Neuronal stem cell (in vitro differentiated cells): ENCODE results near the gene LRG1.

ENCODE experiments used
- DNase-seq: peaks from one replicate; pipeline ENCODE4 v3.0.0-alpha.2; 2013; ENCODE audit warnings: low spot score
- H2AFZ ChIP-seq: one replicate; pipeline ENCODE4 v1.6.1; 2013; ENCODE audit warnings: mild to moderate bottlenecking, low read length, inconsistent platforms
- H2AK5ac ChIP-seq: 2 replicates; pipeline ENCODE4 v1.6.1; 2013; ENCODE audit warnings: low read depth, mild to moderate bottlenecking, inconsistent platforms, low read length, moderate library complexity, mixed read lengths
- H2BK120ac ChIP-seq: 2 replicates; pipeline ENCODE4 v1.6.1; 2013; ENCODE audit warnings: low read depth, mild to moderate bottlenecking, inconsistent platforms, low read length, moderate library complexity, mixed read lengths
- H2BK12ac ChIP-seq: one replicate; pipeline ENCODE4 v1.6.1; 2013; ENCODE audit warnings: low read length, inconsistent platforms
- H2BK15ac ChIP-seq: 2 replicates; pipeline ENCODE4 v1.6.1; 2013; ENCODE audit warnings: mild to moderate bottlenecking, low read length, inconsistent platforms, mixed read lengths
- H2BK5ac ChIP-seq: one replicate; pipeline ENCODE4 v1.6.1; 2013; ENCODE audit warnings: inconsistent platforms, mild to moderate bottlenecking, low read length, moderate library complexity
- H3K14ac ChIP-seq: one replicate; pipeline ENCODE4 v1.6.1; 2013; ENCODE audit warnings: low read length, inconsistent platforms
- H3K18ac ChIP-seq: 2 replicates; pipeline ENCODE4 v1.6.1; 2013; ENCODE audit warnings: low read length, inconsistent platforms
- H3K23ac ChIP-seq: 2 replicates; pipeline ENCODE4 v1.6.1; 2013; ENCODE audit warnings: low read depth, mild to moderate bottlenecking, mixed read lengths, low read length, inconsistent platforms; ENCODE audit not compliant: poor library complexity
- H3K27ac ChIP-seq: replicated peaks from 3 replicates; pipeline ENCODE4 v1.5.1; 2013; ENCODE audit warnings: low read length, inconsistent platforms
- H3K27me3 ChIP-seq, 3 experiments: 2 replicates each; pipeline ENCODE4 v1.6.1; 2013; ENCODE audit warnings: low read length in 3 of 3, mild to moderate bottlenecking in 2 of 3, inconsistent platforms in 1 of 3, low read depth in 1 of 3, mixed read lengths in 1 of 3, moderate library complexity in 1 of 3; ENCODE audit not compliant: control insufficient read depth in 3 of 3, insufficient read depth in 3 of 3
- H3K36me3 ChIP-seq, 2 donors: replicated peaks in 1 of 2; 2 replicates each; pipeline ENCODE4 v1.6.1; 2013; ENCODE audit warnings: low read length in 2 of 2; ENCODE audit not compliant: control insufficient read depth in 2 of 2, insufficient read depth in 2 of 2
- H3K4ac ChIP-seq: 2 replicates; pipeline ENCODE4 v1.6.1; 2013; ENCODE audit warnings: inconsistent platforms, mild to moderate bottlenecking, low read length, moderate library complexity
- H3K4me1 ChIP-seq, 2 donors: 1 replicate in 1 of 2; 2 replicates in 1 of 2; pipeline ENCODE4 v1.6.1; 2013; ENCODE audit warnings: low read length in 2 of 2, low read depth in 1 of 2; ENCODE audit not compliant: control insufficient read depth in 2 of 2, insufficient read depth in 1 of 2
- H3K4me2 ChIP-seq: one replicate; pipeline ENCODE4 v1.6.1; 2013; ENCODE audit warnings: mild to moderate bottlenecking, low read length, inconsistent platforms; ENCODE audit not compliant: insufficient read depth, poor library complexity, severe bottlenecking
- H3K4me3 ChIP-seq, 2 donors: 2 replicates each; pipeline ENCODE4 v1.5.1; 2013; ENCODE audit warnings: low read length in 2 of 2, mild to moderate bottlenecking in 2 of 2, inconsistent platforms in 1 of 2, moderate library complexity in 1 of 2
- H3K79me1 ChIP-seq: one replicate; pipeline ENCODE4 v1.6.1; 2013; ENCODE audit warnings: low read depth, mild to moderate bottlenecking, inconsistent platforms, low read length, moderate library complexity
- H3K9ac ChIP-seq: one replicate; pipeline ENCODE4 v1.6.1; 2013; ENCODE audit warnings: mild to moderate bottlenecking, low read depth, low read length, inconsistent platforms; ENCODE audit not compliant: poor library complexity
- H3K9me3 ChIP-seq, 2 donors: replicated peaks in 1 of 2; 2 replicates each; pipeline versions ENCODE3 to v1.6.1; 2013; ENCODE audit warnings: low read length in 2 of 2, mild to moderate bottlenecking in 2 of 2, inconsistent platforms in 1 of 2, low read depth in 1 of 2, mixed read lengths in 1 of 2, moderate library complexity in 1 of 2; ENCODE audit not compliant: control insufficient read depth in 2 of 2, insufficient read depth in 1 of 2
- H4K8ac ChIP-seq: one replicate; pipeline ENCODE4 v1.6.1; 2013; ENCODE audit warnings: low read depth, mild to moderate bottlenecking, inconsistent platforms, low read length, moderate library complexity
- H4K91ac ChIP-seq: one replicate; pipeline ENCODE4 v1.6.1; 2013; ENCODE audit warnings: low read length, low read depth, mild to moderate bottlenecking, inconsistent platforms; ENCODE audit not compliant: poor library complexity
- WGBS, 2 donors: extraction: QIAGEN DNeasy Blood & Tissue Kit; methylation state at CpG; one replicate each; pipeline ENCODE4 v1.1.7; 2013; ENCODE audit warnings: missing lambda C conversion rate in 2 of 2, mixed read lengths in 1 of 2; ENCODE audit not compliant: insufficient read length in 2 of 2, insufficient replicate concordance in 1 of 2; ENCODE audit errors: extremely low coverage in 2 of 2; 5-methylcytosine and 5-hydroxymethylcytosine counted together

LRG1 gene

DNA sequence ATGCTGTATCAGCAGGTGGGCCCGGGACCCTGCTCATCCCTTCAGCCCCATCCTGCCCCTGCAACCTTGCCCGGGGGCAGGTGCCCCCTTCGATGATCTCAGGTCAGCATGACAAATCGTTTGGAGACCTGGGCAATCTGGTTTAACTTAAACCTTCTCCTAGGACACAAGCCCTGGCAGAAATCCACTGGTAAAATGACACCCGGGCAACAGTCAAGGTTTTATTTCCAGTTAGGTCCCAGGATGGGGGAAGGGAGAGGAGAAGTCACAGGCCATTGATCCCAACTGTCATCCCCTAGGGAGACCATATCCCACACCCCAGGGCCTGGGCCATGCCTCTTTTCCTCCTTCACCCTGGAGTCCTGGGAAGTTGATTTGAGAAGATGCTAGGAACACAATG is 3.0 kb downstream of the LRG1 start:
- Histone ChIP-seq H3K4me2 (no peak overlapping the region), H3K18ac (no peak overlapping the region), H3K79me1 (no peaks in the 10 kb centered on the region), H3K4me1 (peaks cover 8 to 13% of the 10 kb centered on the region in 2 donors), H4K8ac (no peak overlapping the region), H4K91ac (no peak overlapping the region), H2BK15ac (no peak overlapping the region), H3K9me3 (peaks cover 0 to 3% of the 10 kb centered on the region in 2 donors), H2AK5ac (no peak overlapping the region), H3K27me3 (peaks cover 0 to 7% (median 5%) of the 10 kb centered on the region in 3 experiments), H2BK12ac (no peak overlapping the region), H2AFZ (no peak overlapping the region), H3K4me3 (no peak overlapping the region), H2BK5ac (no peak overlapping the region), H2BK120ac (no peak overlapping the region), H3K23ac (no peak overlapping the region), H3K4ac (no peak overlapping the region), H3K9ac (no peak overlapping the region), H3K27ac (no peak overlapping the region), H3K36me3 (no peaks in the 10 kb centered on the region), H3K14ac (no peak overlapping the region)
- WGBS, 2 donors: no CpG with 5 or more reads among the region's 5 CpGs
- DNase-seq: no peak

DNA sequence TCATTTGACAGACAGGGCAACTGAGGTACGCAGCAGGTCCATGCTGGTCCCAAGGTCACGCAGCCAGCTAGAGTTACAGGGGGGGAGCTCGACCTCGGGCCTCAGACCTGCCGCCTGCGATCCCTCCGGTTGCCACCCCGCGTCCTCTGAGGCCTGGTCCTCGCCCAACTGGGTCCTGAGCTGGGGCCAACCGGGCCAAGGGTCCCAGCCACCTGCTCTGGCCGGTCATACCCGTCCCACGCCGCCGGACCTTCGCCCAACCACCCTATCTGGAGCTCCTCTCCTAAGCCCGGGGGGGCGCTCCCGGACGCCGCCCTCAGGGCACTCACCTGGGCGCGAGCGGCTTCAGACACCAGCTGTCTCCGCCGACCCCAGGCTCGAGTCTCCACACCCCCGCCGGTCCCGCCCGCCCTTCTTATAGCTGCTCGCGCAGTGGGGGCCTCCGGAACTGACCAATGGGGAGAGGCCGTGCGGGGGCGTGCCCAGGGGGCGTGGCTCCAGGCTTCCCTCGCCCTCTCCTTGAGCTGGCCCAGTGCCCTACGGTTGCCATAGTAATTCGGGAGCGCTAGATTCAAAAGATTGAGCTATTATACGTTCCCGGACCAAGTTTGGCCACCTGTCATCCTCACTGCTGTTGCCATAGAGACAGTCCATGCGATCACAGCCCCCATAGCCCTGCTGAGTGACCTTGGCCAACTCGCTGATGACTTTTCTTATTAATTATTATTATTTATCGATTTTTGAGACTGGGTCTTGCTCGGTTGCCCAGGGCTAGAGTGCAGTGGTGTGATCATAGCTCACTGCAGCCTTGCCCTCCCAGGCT is 4.8 kb downstream of the LRG1 start, which contains the start of gene PLIN5:
Gene PLIN5, minus strand, starts transcription at position 389 of the 823 bp plus-strand sequence. CDS start 1,150 bp downstream, outside the sequence.
- no peak within 1 kb of the TSS for H4K91ac ChIP-seq
- peak within 1 kb of the TSS; percentile 37 to 74 for H3K4me3 ChIP-seq
- H2AK5ac ChIP-seq: peak within 1 kb of the TSS; percentile 99
- H3K4me2 ChIP-seq: peak within 1 kb of the TSS; percentile 93
- peak within 1 kb of the TSS; percentile 76 for H3K4ac ChIP-seq
- no CpG with 5 or more reads among the region's 49 CpGs for WGBS, 2 donors
- H3K9me3 ChIP-seq: no peaks in the 10 kb centered on the region
- H2BK12ac ChIP-seq: peak within 1 kb of the TSS; percentile 90
- peak within 1 kb of the TSS; percentile 85 for H2AFZ ChIP-seq
- peak; percentile 85 for DNase-seq
- H3K18ac ChIP-seq: peak within 1 kb of the TSS; percentile 96
- H3K27ac ChIP-seq: no peak within 1 kb of the TSS
- peaks cover 8 to 13% of the 10 kb centered on the region in 2 donors for H3K4me1 ChIP-seq
- peak within 1 kb of the TSS; percentile 56 for H3K14ac ChIP-seq
- peak within 1 kb of the TSS; percentile 91 for H2BK5ac ChIP-seq
- H3K27me3 ChIP-seq: peaks cover 0 to 9% (median 7%) of the 10 kb centered on the region in 3 experiments
- H4K8ac ChIP-seq: peak within 1 kb of the TSS; percentile 70
- H2BK120ac ChIP-seq: no peak within 1 kb of the TSS
- H3K36me3 ChIP-seq: no peaks in the 10 kb centered on the region
- peak within 1 kb of the TSS; percentile 89 for H3K23ac ChIP-seq
- H2BK15ac ChIP-seq: peak within 1 kb of the TSS; percentile 83
- peaks cover 3% of the 10 kb centered on the region for H3K79me1 ChIP-seq
- H3K9ac ChIP-seq: peak within 1 kb of the TSS; percentile 81

DNA sequence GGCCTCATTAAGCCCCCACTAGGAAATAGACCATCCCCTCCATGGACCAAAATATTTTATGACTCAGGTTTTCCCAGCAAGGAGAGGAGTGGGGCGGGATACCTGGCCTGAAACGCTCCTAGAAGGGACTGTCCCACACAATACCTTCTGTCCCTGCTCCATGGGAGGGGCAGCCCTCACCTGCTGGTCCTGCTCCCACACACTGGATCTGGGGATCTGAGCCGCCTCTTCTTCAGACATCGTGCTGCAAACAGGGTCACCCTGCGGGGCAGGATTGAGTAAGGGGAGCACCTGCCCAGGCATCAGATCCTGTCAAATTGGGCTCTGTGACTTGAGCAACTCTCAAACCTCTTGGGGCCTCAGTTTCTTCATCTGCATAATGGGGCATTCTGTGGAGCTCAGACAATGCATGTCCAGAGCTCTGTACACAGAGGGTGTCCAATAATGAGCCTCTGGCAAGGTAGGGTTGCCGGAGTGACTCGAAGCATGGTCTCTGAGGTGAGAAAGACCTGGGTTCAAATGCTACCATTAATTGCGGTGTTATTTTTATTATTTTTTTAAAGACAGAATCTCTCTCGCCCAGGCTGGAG is 5.9 kb downstream of the LRG1 start:
- no peaks in the 10 kb centered on the region for H3K9me3 ChIP-seq
- H3K23ac ChIP-seq: no peak overlapping the region
- H2BK12ac ChIP-seq: no peak overlapping the region
- H4K91ac ChIP-seq: no peak overlapping the region
- H3K4me3 ChIP-seq: no peak overlapping the region
- H3K4ac ChIP-seq: no peak overlapping the region
- no peak overlapping the region for H3K27ac ChIP-seq
- H2BK5ac ChIP-seq: no peak overlapping the region
- H2BK120ac ChIP-seq: no peak overlapping the region
- peaks cover 8 to 13% of the 10 kb centered on the region in 2 donors for H3K4me1 ChIP-seq
- H3K27me3 ChIP-seq: peaks cover 0 to 13% (median 7%) of the 10 kb centered on the region in 3 experiments
- H3K79me1 ChIP-seq: peaks cover 3% of the 10 kb centered on the region
- DNase-seq: no peak
- peak overlapping the region; percentile 2 for H2AK5ac ChIP-seq
- H2AFZ ChIP-seq: no peak overlapping the region
- H3K36me3 ChIP-seq: no peaks in the 10 kb centered on the region
- H4K8ac ChIP-seq: no peak overlapping the region
- no peak overlapping the region for H3K9ac ChIP-seq
- WGBS, 2 donors: no CpG with 5 or more reads among the region's 9 CpGs
- H3K14ac ChIP-seq: no peak overlapping the region
- H2BK15ac ChIP-seq: no peak overlapping the region
- H3K18ac ChIP-seq: peak overlapping the region; percentile 67
- no peak overlapping the region for H3K4me2 ChIP-seq

- no peak overlapping the region for H2BK12ac ChIP-seq
- H2AFZ ChIP-seq: no peak overlapping the region
- no peak overlapping the region for H3K4me2 ChIP-seq
- no CpG with 5 or more reads among the region's 9 CpGs for WGBS, 2 donors
- no peak overlapping the region for H3K14ac ChIP-seq
- no peak overlapping the region for H2BK5ac ChIP-seq
- no peak for DNase-seq
- no peak overlapping the region for H3K18ac ChIP-seq
- H4K8ac ChIP-seq: no peak overlapping the region
- no peaks in the 10 kb centered on the region for H3K9me3 ChIP-seq
- H3K4me3 ChIP-seq: no peak overlapping the region
- H3K27ac ChIP-seq: no peak overlapping the region
- no peaks in the 10 kb centered on the region for H3K36me3 ChIP-seq
- no peak overlapping the region for H4K91ac ChIP-seq
- peak overlapping the region; percentile 37 for H2BK15ac ChIP-seq
- no peak overlapping the region for H3K4ac ChIP-seq
- no peak overlapping the region for H3K23ac ChIP-seq
- H3K27me3 ChIP-seq: peaks cover 0 to 13% (median 4%) of the 10 kb centered on the region in 3 experiments
- H3K4me1 ChIP-seq: peaks cover 8 to 13% of the 10 kb centered on the region in 2 donors
- no peak overlapping the region for H2BK120ac ChIP-seq
- H3K79me1 ChIP-seq: peaks cover 3% of the 10 kb centered on the region
- no peak overlapping the region for H3K9ac ChIP-seq
- H2AK5ac ChIP-seq: no peak overlapping the region
Measured at GRCh38 chr19:4533334-4533733, 6.5 kb downstream of the LRG1 start.
